AG10803 (cell line): Measurements from ENCODE around the gene ERGIC1.

Experiments used
- DNase-seq: peaks from one replicate; pipeline ENCODE4 v3.0.0; 2010; ENCODE audit warnings: low read depth
- H3K4me3 ChIP-seq: 2 replicates; pipeline ENCODE4 v1.5.1; 2011; ENCODE audit warnings: mild to moderate bottlenecking, low read length, control low read depth
- CTCF ChIP-seq: conservative IDR thresholded peaks from 2 replicates; pipeline ENCODE4 v1.5.1; 2011; ENCODE audit warnings: mild to moderate bottlenecking, low read length, control low read depth, inconsistent platforms

Gene ERGIC1

DNA sequence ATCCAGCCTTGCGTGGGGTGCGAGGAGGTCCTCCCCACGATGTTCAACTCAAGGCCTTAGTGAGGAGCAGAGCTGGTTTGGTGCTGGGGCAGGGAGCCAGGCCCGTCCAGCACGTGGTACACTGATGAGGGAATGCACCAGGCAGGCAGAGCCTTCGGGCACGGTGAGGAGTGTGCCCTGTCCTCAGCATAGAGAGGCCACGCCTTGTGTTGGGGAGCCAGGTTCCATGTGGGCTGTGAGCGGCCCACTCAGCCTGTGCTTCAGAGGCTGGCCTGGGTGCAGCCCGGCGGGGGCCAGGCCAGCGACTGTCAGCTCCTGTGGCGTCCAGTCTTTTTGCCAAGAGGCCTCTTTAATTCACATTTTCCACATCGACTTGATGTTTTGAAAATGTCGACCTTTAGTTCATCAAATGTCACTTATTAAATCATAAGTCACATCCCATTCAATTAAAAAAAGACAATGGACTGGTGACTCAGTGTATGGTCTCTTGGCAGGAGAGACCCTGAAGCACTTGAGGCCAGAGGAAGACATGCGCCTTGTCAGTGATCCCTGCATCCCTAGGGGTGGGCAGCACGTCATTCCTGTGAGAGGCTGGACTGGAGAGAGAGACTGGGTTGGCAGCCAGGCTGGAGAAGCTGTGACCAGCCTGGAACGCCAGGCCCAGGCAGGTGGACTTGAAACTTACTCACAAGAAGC is 21.7 kb downstream of the ERGIC1 start:
- no peak overlapping the region for H3K4me3 ChIP-seq
- DNase-seq = peak; percentile 64
- TF ChIP-seq CTCF = no peak

- no peak for DNase-seq
- H3K4me3 ChIP-seq = no peak overlapping the region
- TF ChIP-seq CTCF = no peak
These were observed 22.3 kb downstream of the ERGIC1 start for GRCh38 chr5:172856336-172856735.

DNA sequence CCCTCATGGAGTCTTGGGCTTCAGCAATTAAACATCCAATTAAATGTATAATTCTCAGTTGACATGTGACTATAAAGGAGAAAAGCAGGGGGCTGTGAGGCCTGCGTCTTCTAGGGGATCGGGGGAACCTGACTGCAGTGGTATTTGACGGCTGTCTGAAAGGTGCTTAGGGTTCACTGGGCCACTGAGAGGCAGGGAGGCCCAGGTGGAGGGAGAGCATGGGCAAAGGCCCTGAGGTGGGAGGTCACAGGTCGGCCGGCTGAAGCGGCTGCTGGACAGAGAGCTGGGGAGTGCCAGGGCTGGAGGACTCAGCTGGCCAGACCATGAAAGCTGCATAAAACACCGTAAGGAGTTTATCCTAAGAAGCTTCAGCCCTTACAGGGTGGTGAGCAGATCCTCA is 23.9 kb downstream of the ERGIC1 start:
- H3K4me3 ChIP-seq = no peak overlapping the region
- no peak for DNase-seq
- no peak for TF ChIP-seq CTCF

GRCh38 chr5:172858511-172858989 is 24.5 kb downstream of the ERGIC1 start:
- TF ChIP-seq CTCF = no peak
- DNase-seq = no peak
- H3K4me3 ChIP-seq = no peak overlapping the region

DNA sequence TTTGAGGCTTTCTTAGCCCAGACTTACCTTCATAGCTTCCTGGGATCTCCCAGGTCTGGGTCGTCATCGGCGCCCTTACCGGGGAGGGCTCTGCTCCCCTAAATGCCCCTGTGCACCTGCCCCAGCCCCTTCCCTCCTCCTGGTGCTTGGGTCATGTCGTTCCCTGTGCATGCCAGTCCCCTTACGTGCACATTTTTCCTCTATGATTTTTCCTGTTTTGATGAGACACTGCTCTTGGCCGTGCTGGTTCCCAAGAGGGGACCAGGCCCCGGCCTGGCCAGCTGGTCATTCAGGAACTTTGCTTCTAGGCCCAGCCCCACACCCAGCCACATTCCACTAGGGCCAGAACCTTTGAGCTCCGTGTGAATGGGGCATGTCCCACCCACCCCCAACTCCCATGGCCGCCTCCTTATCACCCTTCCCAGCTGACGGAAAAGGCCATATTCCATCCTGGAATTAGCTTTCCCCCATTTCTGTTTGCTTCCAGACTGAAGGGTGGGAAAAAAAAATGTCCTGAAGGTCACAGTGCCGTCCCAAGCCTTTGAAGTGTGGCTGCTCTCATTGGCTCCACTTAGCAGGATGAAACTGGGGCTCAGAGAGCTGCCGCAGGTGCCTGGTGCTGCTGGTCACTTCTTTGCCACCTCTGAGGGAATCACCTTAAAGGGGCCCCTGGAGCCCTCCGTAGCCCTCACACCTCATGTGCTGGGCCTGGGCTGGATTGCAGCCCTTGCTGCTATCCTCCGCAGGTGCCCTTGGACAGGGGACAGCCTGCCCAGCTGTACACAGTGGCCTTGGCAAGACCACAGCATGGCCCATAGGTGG is 25.1 kb downstream of the ERGIC1 start:
- peak; percentile 91 for DNase-seq
- H3K4me3 ChIP-seq = no peak overlapping the region
- TF ChIP-seq CTCF = no peak

GRCh38 chr5:172859966-172860365 is 25.9 kb downstream of the ERGIC1 start:
- DNase-seq = no peak
- H3K4me3 ChIP-seq = no peak overlapping the region
- no peak for TF ChIP-seq CTCF
